HCEC 1CT (cell line): Measurements from ENCODE around the gene METTL6.
A peak's percentile ranks its signal among the peaks of the same experiment; 100 is the strongest.
"Not testable (repeated sequence)": the region's sequence is repeated elsewhere in the genome, so short reads cannot be mapped to it uniquely, and the experiment has no call there.

Experiments
- DNase-seq: peaks from one replicate; pipeline ENCODE4 v3.0.0-alpha.2; 2017

The METTL6 gene

DNA sequence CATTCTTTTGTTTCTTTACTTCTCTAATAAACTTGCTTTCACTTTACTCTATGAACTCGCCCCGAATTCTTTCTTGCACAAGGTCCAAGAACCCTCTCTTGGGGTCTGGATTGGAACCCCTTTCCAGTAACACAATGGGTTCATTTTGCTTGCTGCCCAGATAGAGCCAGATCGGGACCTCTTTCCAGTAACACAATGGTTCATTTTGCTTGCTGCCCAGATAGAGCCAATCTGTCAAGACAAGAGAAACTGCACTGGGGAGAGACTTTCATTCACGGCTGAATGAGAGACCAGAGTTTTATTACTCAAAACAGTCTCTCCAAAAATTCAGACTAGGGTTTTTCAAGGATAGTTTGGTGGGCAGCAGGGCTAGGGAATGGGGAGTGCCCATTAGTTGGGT lies 25.4 kb downstream of the METTL6 start:
- no peak for DNase-seq

DNA sequence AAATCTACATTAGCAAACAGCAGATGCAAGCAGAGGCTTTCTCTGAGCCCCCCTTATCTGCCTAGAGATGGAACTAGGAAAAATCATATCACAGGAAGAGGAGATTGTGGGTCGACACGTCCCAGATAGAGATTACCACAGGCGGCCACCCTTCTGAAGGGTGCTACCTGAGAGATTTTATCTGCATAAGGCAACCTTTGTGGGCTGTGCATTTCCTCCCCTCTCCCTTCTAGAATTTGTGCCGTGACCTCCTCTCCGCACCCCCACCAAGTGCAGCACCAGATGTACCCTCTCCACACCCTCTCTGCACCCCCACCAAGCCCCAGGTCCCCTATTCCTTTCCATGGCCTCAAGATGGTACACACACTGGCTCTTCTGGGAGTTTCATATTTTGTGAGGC lies 27.4 kb downstream of the METTL6 start:
- DNase-seq: no peak

DNA sequence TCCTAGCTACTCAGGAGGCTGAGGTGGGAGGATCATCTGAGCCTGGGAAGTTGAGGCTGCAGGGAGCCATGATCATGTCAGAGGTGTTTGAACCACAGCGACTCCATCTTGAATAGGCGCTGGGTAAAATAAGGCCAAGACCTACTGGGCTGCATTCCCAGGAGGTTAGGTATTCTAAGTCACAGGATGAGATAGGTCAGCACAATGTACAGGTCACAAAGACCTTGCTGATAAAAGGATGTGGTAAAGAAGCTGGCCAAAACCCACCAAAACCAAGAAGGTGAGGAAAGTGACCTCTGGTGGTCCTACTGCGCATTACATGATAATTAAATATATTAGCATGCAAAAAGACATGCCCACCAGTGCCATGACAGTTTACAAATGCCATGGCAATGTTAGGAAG lies 28.6 kb downstream of the METTL6 start:
- DNase-seq: peak; percentile 18

DNA sequence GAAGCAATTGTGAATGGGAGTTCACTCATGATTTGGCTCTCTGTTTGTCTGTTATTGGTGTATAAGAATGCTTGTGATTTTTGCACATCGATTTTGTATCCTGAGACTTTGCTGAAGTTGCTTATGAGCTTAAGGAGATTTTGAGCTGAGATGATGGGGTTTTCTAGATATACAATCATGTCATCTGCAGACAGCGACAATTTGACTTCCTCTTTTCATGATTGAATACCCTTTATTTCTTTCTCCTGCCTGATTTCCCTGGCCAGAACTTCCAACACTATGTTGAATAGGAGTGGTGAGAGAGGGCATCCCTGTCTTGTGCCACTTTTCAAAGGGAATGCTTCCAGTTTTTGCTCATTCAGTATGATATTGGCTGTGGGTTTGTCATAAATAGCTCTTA lies 34.1 kb downstream of the METTL6 start:
- DNase-seq: not testable (repeated sequence)

DNA sequence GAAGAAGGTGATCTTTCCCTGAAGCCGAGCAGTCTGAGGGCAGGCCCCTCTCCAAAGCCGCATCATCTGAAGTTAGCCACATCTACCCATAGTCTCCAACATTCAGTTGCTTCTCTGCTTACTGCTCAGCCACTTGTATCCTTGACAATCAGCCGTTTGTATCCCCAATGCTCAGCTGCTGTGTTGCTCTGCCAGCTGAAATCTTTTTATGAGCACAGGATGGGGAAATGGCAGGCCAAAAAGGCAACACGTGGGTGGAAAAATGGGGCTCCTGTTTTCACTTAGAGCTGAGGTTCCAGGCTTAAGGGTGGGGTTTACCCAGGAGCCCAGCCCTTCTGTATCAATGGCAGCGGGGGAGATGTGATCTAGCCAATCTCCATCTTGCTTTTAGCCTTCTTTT lies 36.3 kb downstream of the METTL6 start:
- no peak for DNase-seq

DNA sequence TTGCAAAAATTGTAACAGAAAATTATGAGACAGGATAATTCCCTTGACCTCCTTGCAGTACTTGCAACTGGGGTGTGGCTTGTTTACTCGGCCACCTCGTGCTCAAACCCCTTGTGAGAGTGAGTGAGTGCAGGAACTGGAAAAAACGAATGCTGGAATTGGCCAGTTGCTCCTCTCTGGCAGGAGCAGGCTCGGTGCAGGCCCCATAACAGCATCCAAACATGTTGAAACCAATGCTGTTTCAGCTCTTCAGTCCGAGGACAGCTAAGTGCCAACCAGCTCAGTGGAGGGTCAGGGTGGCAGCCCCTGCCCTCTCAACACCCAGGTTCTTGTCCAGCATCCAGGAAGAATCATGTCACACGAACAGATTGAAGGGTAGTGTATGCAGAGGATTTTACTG lies 36.9 kb downstream of the METTL6 start:
- no peak for DNase-seq

DNA sequence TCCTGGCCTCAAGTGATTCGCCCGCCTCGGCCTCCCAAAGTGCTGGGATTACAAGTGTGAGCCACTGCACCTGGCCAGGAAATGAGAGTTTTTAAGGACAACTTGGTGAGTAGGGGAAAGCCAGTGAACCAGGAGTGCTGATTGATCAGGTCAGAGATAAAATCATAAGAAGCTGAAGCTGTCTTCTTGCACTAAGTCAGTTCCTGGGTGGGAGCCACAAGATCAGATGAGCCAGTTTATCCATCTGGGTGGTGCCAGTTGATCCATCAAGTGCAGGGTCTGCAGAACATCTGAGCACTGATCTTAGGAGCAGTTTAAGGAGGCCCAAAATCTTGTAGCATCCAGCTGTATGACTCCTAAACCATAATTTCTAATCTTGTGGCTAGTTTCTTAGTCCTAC lies 39.0 kb downstream of the METTL6 start:
- not testable (repeated sequence) for DNase-seq

DNA sequence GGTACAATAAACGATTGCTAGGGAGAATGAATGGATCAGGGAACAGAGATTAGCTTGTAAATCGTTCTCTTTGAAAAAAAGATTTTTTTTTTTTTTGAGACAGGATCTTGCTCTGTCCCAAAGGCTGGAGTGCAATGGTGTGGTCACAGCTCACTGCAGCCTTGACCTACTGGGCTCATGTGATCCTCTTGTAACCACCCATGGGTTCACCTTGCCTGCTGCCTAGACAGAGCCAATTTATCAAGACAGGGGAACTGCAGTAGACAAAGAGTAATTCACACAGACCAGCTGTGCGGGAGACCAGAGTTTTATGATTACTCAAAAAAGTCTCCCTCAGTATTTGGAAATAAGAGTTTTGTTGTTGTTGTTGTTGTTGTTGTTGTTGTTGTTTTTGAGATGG lies 39.6 kb downstream of the METTL6 start:
- no peak for DNase-seq

DNA sequence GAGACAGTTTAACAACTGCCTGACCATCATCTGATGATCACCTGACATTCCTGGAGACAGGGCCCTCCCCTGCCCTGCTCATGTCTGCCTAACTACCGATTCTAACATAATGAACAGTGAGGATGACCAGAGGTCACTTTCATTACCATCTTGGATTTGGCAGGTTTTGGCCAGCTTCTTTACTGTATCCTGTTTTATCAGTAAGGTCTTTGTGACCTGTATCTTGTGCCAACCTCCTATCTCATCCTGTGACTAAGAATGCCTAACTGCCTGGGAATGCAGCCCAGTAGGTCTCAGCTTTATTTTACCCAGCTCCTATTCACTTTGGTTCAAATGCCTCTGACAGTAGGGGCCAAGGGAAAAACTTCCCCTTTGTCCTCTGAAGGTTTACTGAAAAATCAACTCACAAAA lies 40.2 kb downstream of the METTL6 start:
- DNase-seq: no peak

DNA sequence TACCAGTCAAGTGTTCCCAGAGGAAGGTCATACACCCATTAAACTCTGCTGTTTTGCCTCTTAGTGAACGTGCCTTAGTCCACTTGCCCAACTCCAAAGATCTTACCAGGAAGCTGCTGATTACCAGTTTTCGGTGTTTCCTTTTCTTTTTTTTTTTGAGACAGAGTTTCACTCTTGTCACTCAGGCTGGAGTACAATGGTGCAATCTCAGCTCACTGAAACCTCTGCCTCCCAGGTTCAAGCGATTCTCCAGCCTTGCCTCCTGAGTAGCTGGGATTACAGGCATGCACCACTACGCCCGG lies 40.7 kb downstream of the METTL6 start:
- DNase-seq: not testable (repeated sequence)

DNA sequence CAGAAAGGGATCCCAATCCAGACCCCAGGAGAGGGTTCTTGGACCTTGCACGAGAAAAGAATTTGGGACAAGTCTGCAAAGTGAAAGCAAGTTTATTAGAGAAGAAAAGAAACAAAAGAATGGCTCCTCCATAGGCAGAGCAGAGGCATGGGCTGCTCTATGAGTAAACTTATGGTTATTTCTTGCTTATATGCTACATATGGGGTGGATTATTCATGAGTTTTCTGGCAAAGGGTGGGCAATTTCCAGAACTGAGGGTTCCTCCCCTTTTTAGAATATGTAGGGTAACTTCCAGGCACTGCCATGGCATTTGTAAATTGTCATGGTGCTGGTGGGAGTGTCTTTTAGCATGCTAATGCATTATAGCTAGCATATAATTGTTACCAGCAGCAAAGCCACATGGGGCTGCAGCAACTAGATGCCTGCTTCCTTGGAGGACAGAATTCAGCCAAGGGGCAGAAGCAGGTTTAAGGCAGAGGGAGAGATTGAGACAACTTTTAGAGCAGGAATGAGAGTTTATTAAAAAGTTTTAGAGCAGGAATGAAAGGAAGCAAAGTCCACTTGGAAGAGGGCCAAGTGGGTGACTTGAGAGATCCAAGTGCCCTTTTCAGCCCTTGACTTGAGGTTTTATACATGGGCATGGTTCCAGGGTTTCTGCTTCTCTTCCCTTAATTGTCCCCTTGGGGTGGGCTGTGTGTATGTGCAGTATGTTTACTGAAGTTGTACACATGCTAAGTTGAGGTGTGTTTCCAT lies 41.3 kb downstream of the METTL6 start:
- DNase-seq: no peak

DNA sequence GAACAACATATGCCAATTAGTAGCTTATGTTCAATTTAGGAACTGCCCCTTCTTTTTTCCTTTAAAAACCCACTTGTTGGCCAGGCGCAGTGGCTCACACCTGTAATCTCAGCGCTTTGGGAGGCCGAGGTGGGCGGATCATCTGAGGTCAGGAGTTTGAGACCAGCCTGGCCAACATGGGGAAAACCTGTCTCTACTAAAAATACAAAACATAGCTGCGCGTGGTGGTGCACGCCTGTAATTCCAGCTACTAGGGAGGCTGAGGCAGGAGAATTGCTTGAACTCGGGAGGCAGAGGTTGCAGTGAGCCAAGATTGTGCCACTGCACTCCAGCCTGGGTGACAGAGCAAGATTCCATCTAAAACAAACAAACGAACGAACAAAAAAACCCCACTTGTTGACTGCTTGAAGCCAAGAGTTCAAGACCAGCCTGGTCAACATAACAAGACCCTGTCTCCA lies 42.1 kb downstream of the METTL6 start:
- not testable (repeated sequence) for DNase-seq

DNA sequence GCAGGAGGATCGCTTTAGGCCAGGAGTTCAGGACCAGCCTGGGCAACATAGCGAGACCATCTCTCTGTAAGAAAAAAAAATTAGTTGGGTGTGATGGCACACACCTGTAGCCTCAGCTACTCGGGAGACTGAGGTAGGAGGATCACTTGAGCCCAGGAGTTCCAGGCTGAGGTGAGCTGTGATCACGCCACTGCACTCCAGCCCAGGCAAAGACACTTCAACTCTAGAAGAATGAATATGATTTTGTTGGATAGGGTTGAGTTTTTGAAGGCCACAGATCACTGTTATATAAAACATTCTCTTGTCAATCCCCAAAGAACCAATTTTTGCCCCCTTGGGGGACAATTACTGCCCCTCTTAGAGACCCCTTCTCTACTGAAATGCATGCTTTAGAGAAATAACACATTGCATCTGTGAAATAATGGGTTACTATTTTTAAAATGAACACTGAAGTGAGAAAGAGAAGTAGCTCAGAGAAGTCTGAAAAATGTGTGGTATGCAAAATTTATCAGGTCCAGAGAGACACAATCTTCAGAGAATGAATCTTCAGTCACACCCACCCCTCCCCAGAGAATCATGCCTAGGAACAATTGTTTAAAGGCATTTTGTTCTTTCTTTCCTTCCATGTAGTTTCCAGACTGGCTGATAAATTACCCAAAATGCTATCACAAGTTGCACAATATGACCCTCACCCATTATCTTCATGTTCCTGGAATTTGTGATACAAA lies 42.7 kb downstream of the METTL6 start:
- DNase-seq: no peak

DNA sequence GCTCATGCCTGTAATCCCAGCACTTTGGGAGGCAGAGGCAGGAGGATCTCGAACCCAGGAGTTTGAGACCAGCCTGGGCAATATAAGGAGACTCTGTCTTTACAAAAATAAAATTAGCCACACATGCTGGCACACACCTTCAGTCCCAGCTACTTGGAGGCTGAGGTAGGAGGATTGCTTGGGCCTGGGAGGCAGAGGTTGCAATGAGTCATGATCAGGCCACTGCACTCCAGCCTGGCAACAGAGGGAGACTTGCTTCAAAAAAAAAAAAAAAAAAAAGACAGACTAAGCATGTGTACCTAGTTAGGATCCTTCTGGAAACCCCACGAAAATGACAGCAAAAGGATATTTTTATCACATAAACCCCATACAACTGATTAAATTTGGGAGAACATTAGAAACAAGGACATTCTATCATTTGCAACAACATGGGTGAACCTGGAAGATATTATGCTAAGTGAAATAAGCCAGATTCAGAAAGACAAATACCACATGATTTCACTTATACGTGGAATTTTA lies 44.9 kb downstream of the METTL6 start:
- no peak for DNase-seq

DNA sequence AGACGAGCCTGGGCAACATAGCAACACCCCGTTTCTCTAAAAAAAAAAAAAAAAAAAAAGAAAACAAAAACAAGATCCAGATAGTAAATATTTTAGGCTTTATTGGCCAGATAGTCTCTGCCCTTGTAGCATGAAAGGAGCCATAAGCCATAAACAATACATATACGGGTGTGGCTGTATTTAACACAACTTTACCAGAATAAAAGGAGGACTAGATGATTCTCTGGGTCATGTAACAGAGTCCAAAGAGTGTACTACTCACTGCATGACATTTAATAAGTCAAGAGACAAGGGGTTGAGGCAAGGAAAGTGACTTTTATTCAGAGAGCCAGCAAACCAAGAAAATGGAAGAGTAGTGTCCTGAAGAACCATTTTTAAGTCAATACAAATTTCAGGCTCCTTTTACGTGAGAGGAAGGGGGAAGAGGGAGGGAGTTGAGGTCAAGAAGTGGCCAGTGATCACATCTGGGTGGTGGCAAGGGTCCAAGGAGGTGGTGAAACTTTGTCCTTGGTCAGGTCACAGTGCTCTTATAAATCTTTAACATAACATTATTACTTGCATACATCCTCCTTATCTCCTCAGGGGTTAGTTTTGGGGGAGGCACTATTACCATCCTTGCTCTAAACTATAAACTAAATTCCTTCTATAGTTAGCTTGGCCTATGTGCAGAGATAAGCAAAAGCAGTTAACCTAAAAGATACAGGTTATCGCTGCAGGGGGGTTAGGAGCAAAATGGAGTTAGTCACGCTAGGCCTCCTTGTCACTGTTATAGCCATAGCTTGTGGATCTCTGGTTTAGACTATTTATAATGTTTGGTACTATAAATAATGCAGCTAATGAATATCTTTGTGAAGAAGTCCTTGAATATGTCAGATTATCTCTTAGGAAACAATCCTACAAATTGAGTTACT lies 46.1 kb downstream of the METTL6 start:
- no peak for DNase-seq

DNA sequence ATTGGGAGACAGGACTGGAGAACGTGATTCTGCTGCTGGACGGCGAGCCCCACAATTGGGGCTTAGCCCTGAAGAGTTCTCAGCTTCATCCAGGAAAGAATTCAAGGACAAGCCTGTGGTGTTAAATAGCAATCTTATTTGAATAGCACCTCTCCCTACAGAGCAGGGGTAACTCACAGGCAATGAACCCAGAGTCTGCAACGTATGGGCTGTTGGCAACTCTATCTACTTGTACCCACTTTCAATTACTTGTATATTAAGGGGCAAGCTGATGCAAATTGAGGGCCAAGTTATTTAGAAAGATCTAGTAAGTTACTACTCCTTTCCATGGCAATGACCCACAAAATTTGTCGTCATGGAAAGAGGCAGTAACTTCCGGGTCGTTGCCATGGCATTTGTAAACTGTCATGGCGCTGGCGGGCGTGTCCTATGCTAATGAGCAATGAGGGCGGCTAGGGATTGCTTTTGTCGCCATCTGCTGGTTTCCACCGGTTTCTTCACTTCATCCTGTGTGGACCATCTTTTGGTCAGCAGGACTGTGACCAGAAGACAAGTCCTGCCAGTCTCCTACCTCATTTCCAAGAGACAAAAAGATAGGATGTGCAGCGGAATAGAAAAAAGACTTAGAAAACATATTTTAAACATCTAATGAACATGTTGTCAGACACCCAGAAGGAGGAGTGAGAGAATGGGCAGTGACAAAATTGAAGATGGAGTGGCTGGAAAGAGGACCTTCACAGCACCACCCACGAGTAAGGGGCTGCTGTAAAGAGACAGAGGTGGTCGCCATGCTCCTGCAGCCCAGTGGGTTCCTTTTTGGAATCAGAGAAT lies 49.2 kb downstream of the METTL6 start:
- DNase-seq: peak; percentile 90

DNA sequence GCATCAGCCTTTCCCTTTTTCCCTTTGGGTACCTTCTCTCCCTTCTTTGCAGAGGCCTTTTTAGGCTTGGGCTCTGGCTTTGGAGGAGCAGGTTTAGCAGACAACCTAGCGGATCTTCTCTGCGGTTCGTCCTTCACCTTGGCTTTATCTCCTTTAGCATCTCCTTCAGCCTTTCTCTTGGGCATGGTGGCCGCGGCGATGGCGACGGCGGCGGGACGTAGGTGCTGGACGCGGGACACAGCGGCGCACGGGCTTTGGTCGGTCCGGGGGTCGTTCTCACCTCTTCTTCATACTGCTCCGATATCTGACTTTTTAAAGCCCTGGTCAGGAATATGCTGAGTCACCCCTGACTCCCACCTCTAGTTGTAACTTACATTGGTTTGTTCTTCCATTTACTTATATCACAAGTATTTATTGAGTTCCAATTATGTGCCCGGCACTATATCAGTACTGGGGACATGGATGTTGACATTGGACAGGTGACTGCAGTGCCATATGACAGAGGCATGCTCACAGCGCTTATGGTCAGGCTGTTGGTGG lies 51.8 kb downstream of the METTL6 start:
- DNase-seq: no peak

DNA sequence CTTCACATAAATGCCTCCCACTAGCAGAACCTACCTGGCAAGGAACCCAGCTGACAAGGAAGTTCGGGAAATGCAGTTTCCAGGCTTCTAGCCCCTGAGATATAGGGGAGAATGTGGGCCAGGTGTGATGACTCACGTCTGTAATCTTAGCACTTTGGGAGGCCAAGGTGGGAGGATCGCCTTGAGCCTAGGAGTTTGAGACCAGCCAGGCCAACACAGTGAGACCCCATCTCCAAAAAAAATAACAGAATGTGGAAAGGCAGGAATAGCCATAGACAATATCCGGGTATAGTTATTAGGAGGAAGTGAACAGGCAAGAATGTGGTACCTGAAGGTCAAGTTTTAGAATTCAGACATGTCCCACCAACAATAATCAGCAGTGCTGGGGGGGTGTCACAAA lies 54.4 kb downstream of the METTL6 start:
- DNase-seq: no peak

DNA sequence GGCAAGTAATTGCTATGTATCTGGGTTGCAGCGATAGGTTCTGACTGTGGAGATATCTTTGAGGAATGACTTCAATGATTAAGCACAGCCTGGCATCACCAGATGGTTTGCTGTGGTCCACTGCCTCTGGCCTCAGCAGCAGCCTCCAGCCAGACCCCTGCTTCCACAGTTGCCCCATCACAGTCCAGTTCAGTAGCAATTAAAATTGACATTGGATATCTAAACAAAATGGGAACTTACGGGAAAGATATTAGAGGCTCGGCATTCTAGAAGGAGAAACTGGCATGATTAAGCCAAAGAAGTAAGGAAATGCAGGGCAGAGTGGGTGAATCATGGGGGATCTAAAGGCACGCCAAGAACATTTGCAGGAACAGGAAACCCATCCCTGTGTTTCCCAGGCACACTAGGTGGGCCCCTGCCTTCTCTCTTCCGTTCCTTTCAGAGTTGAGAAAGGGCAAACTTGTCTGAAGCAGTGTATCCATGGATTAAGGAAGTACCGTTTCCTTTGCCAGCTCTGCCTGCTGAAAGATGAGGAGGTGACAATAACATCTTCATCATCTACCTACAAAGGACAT lies 58.7 kb downstream of the METTL6 start:
- peak; percentile 6 for DNase-seq

DNA sequence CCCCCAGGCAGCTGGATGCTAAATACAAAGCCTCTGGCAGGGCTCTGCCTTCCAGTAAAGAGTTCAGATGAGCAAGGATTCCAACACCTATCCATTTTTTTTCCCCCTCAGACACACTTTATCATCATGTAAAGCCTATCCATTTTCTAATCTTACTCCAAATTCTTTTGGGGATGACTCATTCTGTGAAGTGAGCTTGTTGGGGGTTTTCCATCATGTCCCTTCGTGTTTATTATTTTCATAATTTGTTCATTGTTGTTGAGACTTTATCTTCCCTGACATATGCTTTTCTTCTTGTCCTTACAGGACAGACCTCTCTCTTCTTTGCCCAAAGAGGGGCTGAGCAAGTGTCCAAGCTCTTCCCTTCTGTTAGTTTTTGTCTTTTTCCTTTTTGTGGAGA lies 60.3 kb downstream of the METTL6 start:
- DNase-seq: peak; percentile 46

DNA sequence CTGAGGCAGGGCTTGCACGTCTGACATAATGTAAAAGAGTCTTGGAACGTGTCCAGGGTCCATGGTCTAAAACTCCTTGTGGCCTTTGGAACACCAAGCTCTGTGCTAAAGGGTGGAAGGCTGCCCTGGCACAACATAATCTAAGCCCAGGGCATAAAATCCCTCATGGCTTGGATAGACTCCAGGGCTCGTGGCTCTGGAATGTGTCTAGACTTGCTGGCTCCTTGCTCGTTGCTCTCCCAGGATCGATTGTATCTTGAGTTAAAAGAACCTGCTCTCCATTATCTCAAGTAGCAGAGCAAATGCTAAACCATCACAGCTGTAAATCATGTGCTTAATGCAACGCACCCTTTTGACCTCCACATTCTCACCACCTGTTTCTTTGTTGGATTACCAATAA lies 63.3 kb downstream of the METTL6 start:
- DNase-seq: not testable (repeated sequence)
